Measurements from ENCODE around the gene FBN2. TPM values are rescaled to one million over a fixed set of nuclear protein-coding genes. Genes with fewer than 3 reads are reported as not detected.
"Not testable (repeated sequence)": the region's sequence is repeated elsewhere in the genome, so short reads cannot be mapped to it uniquely, and the experiment has no call there.

Gene FBN2
- total and polyA plus RNA-seq, 7 experiments from 2014 or later = 0.07 to 6.8 (median 0.58) TPM; not detected in 2

DNA sequence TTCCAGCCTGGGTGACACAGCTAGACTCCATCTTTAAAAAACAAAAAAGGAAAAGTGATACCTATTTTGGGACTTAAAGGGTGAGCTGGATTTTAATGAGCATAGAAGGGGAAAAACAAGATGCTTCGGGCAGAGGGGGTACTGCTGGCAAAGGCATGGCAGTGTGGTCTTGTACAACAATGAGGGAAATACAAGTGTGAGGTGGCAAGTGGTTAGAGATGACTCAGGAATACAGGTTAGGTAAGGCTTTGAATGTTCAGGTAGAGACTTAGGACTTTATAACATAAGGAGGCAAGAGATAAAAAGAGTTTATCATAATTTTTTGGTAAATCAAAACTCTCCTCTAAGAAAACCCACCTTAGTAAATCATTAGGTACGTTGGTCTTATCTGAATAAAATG, 132.9 kb downstream of the FBN2 start:
- intact Hi-C loops (cut with micrococcal nuclease) = no loop called here
- Histone ChIP-seq H3K9me3 (ENCODE audit: control insufficient read depth in 2 of 3, low read length in 3 of 3) (peaks cover 0 to 3% (median 0%) of the 10 kb centered on the region in 3 experiments), H3K27ac (ENCODE audit: low read depth, low read length) (no peak overlapping the region), H3K4me3 (ENCODE audit: low read length) (no peak overlapping the region), H3K27me3 (ENCODE audit: control insufficient read depth in 2 of 2, insufficient read depth in 2 of 2, low read length in 2 of 2) (no peaks in the 10 kb centered on the region), H3K4me1 (ENCODE audit: control insufficient read depth in 2 of 2, insufficient read depth in 2 of 2, low read length in 2 of 2) (no peaks in the 10 kb centered on the region), H3K36me3 (ENCODE audit: control insufficient read depth in 2 of 3, insufficient read depth in 3 of 3, low read length in 3 of 3) (no peaks in the 10 kb centered on the region)
- CTCF ChIA-PET = no interaction called here
- H3K27me3 Mint-ChIP-seq = peaks cover 0 to 5% (median 0%) of the 10 kb centered on the region in 5 donors
- no peaks in the 10 kb centered on the region for H3K4me1 Mint-ChIP-seq
- DNase-seq (no peak), ATAC-seq (no peak)
- H3K4me3 Mint-ChIP-seq = no peak overlapping the region
- H3K27ac Mint-ChIP-seq = no peak overlapping the region
- no peaks in the 10 kb centered on the region for H3K36me3 Mint-ChIP-seq
- POLR2A ChIA-PET = no interaction called here
- H3K9me3 Mint-ChIP-seq = peaks cover 0 to 4% (median 0%) of the 10 kb centered on the region in 11 donors

- CTCF ChIA-PET = no interaction called here
- H3K27me3 Mint-ChIP-seq = peaks cover 0 to 5% (median 0%) of the 10 kb centered on the region in 5 donors
- POLR2A ChIA-PET = no interaction called here
- H3K27me3 ChIP-seq (ENCODE audit: control insufficient read depth in 2 of 2, insufficient read depth in 2 of 2, low read length in 2 of 2) = no peaks in the 10 kb centered on the region
- H3K27ac Mint-ChIP-seq = no peak overlapping the region
- peaks cover 0 to 4% (median 0%) of the 10 kb centered on the region in 11 donors for H3K9me3 Mint-ChIP-seq
- no peaks in the 10 kb centered on the region for H3K4me1 ChIP-seq (ENCODE audit: control insufficient read depth in 2 of 2, insufficient read depth in 2 of 2, low read length in 2 of 2)
- no peaks in the 10 kb centered on the region for H3K36me3 Mint-ChIP-seq
- H3K4me3 ChIP-seq (ENCODE audit: low read length) = no peak overlapping the region
- intact Hi-C loops (cut with micrococcal nuclease) = no loop called here
- ATAC-seq (no peak), DNase-seq (no peak)
- H3K9me3 ChIP-seq (ENCODE audit: control insufficient read depth in 2 of 3, low read length in 3 of 3) = peaks cover 0 to 3% (median 0%) of the 10 kb centered on the region in 3 experiments
- no peaks in the 10 kb centered on the region for H3K36me3 ChIP-seq (ENCODE audit: control insufficient read depth in 2 of 3, insufficient read depth in 3 of 3, low read length in 3 of 3)
- no peaks in the 10 kb centered on the region for H3K4me1 Mint-ChIP-seq
- H3K4me3 Mint-ChIP-seq = no peak overlapping the region
- no peak overlapping the region for H3K27ac ChIP-seq (ENCODE audit: low read depth, low read length)
Measured at GRCh38 chr5:128403333-128403732, 134.7 kb downstream of the FBN2 start.

GRCh38 chr5:128402506-128402905, 135.5 kb downstream of the FBN2 start:
- POLR2A ChIA-PET = no interaction called here
- DNase-seq (no peak), ATAC-seq (no peak)
- Histone ChIP-seq H3K4me1 (ENCODE audit: control insufficient read depth in 2 of 2, insufficient read depth in 2 of 2, low read length in 2 of 2) (no peaks in the 10 kb centered on the region), H3K36me3 (ENCODE audit: control insufficient read depth in 2 of 3, insufficient read depth in 3 of 3, low read length in 3 of 3) (no peaks in the 10 kb centered on the region), H3K9me3 (ENCODE audit: control insufficient read depth in 2 of 3, low read length in 3 of 3) (no peaks in the 10 kb centered on the region), H3K4me3 (ENCODE audit: low read length) (no peak overlapping the region), H3K27me3 (ENCODE audit: control insufficient read depth in 2 of 2, insufficient read depth in 2 of 2, low read length in 2 of 2) (no peaks in the 10 kb centered on the region), H3K27ac (ENCODE audit: low read depth, low read length) (no peak overlapping the region)
- H3K9me3 Mint-ChIP-seq = peaks cover 0 to 4% (median 0%) of the 10 kb centered on the region in 11 donors
- no peaks in the 10 kb centered on the region for H3K4me1 Mint-ChIP-seq
- intact Hi-C loops (cut with micrococcal nuclease) = no loop called here
- no peak overlapping the region for H3K4me3 Mint-ChIP-seq
- CTCF ChIA-PET = no interaction called here
- H3K27me3 Mint-ChIP-seq = peaks cover 0 to 5% (median 0%) of the 10 kb centered on the region in 5 donors
- H3K27ac Mint-ChIP-seq = no peak overlapping the region
- no peaks in the 10 kb centered on the region for H3K36me3 Mint-ChIP-seq

GRCh38 chr5:128400766-128401165, 137.3 kb downstream of the FBN2 start:
- intact Hi-C loops (cut with micrococcal nuclease); H3K27me3 ChIP-seq (ENCODE audit: control insufficient read depth in 2 of 2, insufficient read depth in 2 of 2, low read length in 2 of 2); DNase-seq; POLR2A ChIA-PET; H3K4me1 ChIP-seq (ENCODE audit: control insufficient read depth in 2 of 2, insufficient read depth in 2 of 2, low read length in 2 of 2); H3K36me3 Mint-ChIP-seq; H3K27me3 Mint-ChIP-seq; H3K9me3 Mint-ChIP-seq; H3K27ac Mint-ChIP-seq; H3K36me3 ChIP-seq (ENCODE audit: control insufficient read depth in 2 of 3, insufficient read depth in 3 of 3, low read length in 3 of 3); H3K4me3 ChIP-seq (ENCODE audit: low read length); ATAC-seq; H3K4me3 Mint-ChIP-seq; H3K9me3 ChIP-seq (ENCODE audit: control insufficient read depth in 2 of 3, low read length in 3 of 3); H3K27ac ChIP-seq (ENCODE audit: low read depth, low read length); CTCF ChIA-PET; H3K4me1 Mint-ChIP-seq: not testable (repeated sequence)

GRCh38 chr5:128399111-128399510, 138.9 kb downstream of the FBN2 start:
- POLR2A ChIA-PET = no interaction called here
- Mint-ChIP-seq H3K27ac (no peak overlapping the region), H3K36me3 (no peaks in the 10 kb centered on the region), H3K4me3 (no peak overlapping the region), H3K27me3 (peaks cover 0 to 6% (median 0%) of the 10 kb centered on the region in 5 donors), H3K4me1 (no peaks in the 10 kb centered on the region), H3K9me3 (peaks cover 0 to 11% (median 0%) of the 10 kb centered on the region in 11 donors)
- H3K9me3 ChIP-seq (ENCODE audit: control insufficient read depth in 2 of 3, low read length in 3 of 3) = no peaks in the 10 kb centered on the region
- no peaks in the 10 kb centered on the region for H3K36me3 ChIP-seq (ENCODE audit: control insufficient read depth in 2 of 3, insufficient read depth in 3 of 3, low read length in 3 of 3)
- ATAC-seq = no peak
- CTCF ChIA-PET = no interaction called here
- intact Hi-C loops (cut with micrococcal nuclease) = no loop called here
- H3K27ac ChIP-seq (ENCODE audit: low read depth, low read length) = no peak overlapping the region
- DNase-seq = no peak
- no peak overlapping the region for H3K4me3 ChIP-seq (ENCODE audit: low read length)
- H3K4me1 ChIP-seq (ENCODE audit: control insufficient read depth in 2 of 2, insufficient read depth in 2 of 2, low read length in 2 of 2) = no peaks in the 10 kb centered on the region
- no peaks in the 10 kb centered on the region for H3K27me3 ChIP-seq (ENCODE audit: control insufficient read depth in 2 of 2, insufficient read depth in 2 of 2, low read length in 2 of 2)

DNA sequence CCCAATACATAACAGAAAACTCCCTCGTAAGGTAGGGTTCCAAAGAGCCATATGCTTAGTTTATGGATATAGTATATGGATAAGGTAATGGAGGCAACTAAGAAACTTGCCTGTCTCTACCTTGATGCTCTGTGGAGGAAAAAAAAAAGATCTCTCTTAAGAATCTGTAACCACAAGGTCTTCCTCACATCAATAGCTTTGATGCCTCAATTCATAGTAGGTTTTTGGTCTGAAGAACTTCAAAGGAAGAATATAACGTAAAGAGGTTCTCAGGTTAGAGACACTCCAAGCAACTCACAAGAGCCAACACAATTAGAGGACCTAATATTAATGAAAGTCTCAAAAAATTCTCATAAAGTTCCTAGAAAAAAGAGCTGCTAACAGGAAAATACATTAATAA, 140.2 kb downstream of the FBN2 start:
- ChIA-PET CTCF (no interaction called here), POLR2A (no interaction called here)
- Mint-ChIP-seq H3K27me3 (peaks cover 0 to 6% (median 0%) of the 10 kb centered on the region in 5 donors), H3K36me3 (no peaks in the 10 kb centered on the region), H3K4me3 (no peak overlapping the region), H3K27ac (no peak overlapping the region), H3K9me3 (peaks cover 0 to 11% (median 0%) of the 10 kb centered on the region in 11 donors), H3K4me1 (no peaks in the 10 kb centered on the region)
- intact Hi-C loops (cut with micrococcal nuclease) = no loop called here
- H3K4me3 ChIP-seq (ENCODE audit: low read length) = no peak overlapping the region
- H3K27ac ChIP-seq (ENCODE audit: low read depth, low read length) = no peak overlapping the region
- H3K36me3 ChIP-seq (ENCODE audit: control insufficient read depth in 2 of 3, insufficient read depth in 3 of 3, low read length in 3 of 3) = no peaks in the 10 kb centered on the region
- H3K9me3 ChIP-seq (ENCODE audit: control insufficient read depth in 2 of 3, low read length in 3 of 3) = no peaks in the 10 kb centered on the region
- H3K4me1 ChIP-seq (ENCODE audit: control insufficient read depth in 2 of 2, insufficient read depth in 2 of 2, low read length in 2 of 2) = no peaks in the 10 kb centered on the region
- DNase-seq (no peak), ATAC-seq (no peak)
- no peaks in the 10 kb centered on the region for H3K27me3 ChIP-seq (ENCODE audit: control insufficient read depth in 2 of 2, insufficient read depth in 2 of 2, low read length in 2 of 2)

- intact Hi-C loops (cut with micrococcal nuclease) = no loop called here
- H3K27ac Mint-ChIP-seq = no peak overlapping the region
- Histone ChIP-seq H3K9me3 (ENCODE audit: control insufficient read depth in 2 of 3, low read length in 3 of 3) (no peaks in the 10 kb centered on the region), H3K4me3 (ENCODE audit: low read length) (no peak overlapping the region), H3K27ac (ENCODE audit: low read depth, low read length) (no peak overlapping the region), H3K36me3 (ENCODE audit: control insufficient read depth in 2 of 3, insufficient read depth in 3 of 3, low read length in 3 of 3) (no peaks in the 10 kb centered on the region), H3K27me3 (ENCODE audit: control insufficient read depth in 2 of 2, insufficient read depth in 2 of 2, low read length in 2 of 2) (no peaks in the 10 kb centered on the region), H3K4me1 (ENCODE audit: control insufficient read depth in 2 of 2, insufficient read depth in 2 of 2, low read length in 2 of 2) (no peaks in the 10 kb centered on the region)
- H3K4me1 Mint-ChIP-seq = no peaks in the 10 kb centered on the region
- H3K9me3 Mint-ChIP-seq = peaks cover 0 to 12% (median 0%) of the 10 kb centered on the region in 11 donors
- H3K27me3 Mint-ChIP-seq = peaks cover 0 to 10% (median 0%) of the 10 kb centered on the region in 5 donors
- ChIA-PET CTCF (no interaction called here), POLR2A (no interaction called here)
- H3K4me3 Mint-ChIP-seq = no peak overlapping the region
- ATAC-seq (no peak), DNase-seq (no peak)
- H3K36me3 Mint-ChIP-seq = no peaks in the 10 kb centered on the region
Measured at GRCh38 chr5:128395073-128395472, 143.0 kb downstream of the FBN2 start.

All from naive thymus-derived CD4-positive, alpha-beta T cell (primary cell).